PFSK-1 (cell line): ENCODE results near the gene SLC26A11.

Experiments used
- FOXP2 ChIP-seq: optimal IDR thresholded peaks from 2 replicates; pipeline ENCODE3; 2011; ENCODE audit warnings: borderline replicate concordance, control low read depth, inconsistent platforms; ENCODE audit not compliant: insufficient read depth; ENCODE audit errors: extremely low read length, extremely low read depth
- POLR2AphosphoS5 ChIP-seq: IDR thresholded peaks from 2 replicates; pipeline ENCODE4 v1.6.1; 2012; ENCODE audit warnings: low read depth, mild to moderate bottlenecking, control low read depth, low read length, moderate library complexity
- SIN3A ChIP-seq: IDR thresholded peaks from 2 replicates; pipeline ENCODE4 v1.6.1; 2012; ENCODE audit warnings: mild to moderate bottlenecking, low read length, moderate library complexity, borderline replicate concordance; ENCODE audit not compliant: insufficient read depth
- TAF1 ChIP-seq: IDR thresholded peaks from 2 replicates; pipeline ENCODE4 v1.6.1; 2012; ENCODE audit warnings: low read length, control low read depth, borderline replicate concordance; ENCODE audit not compliant: insufficient read depth
- TF ChIP-seq, protein P1 (sequence below), 2 experiments: IDR thresholded peaks; 2 replicates each; pipeline versions ENCODE4 v1.6.1 to v1.8.0; 2011 to 2012; ENCODE audit warnings: low read depth in 2 of 2, low read length in 2 of 2, control low read depth in 1 of 2, inconsistent platforms in 1 of 2, mild to moderate bottlenecking in 1 of 2, moderate library complexity in 1 of 2; ENCODE audit not compliant: insufficient read depth in 1 of 2

Gene SLC26A11

DNA sequence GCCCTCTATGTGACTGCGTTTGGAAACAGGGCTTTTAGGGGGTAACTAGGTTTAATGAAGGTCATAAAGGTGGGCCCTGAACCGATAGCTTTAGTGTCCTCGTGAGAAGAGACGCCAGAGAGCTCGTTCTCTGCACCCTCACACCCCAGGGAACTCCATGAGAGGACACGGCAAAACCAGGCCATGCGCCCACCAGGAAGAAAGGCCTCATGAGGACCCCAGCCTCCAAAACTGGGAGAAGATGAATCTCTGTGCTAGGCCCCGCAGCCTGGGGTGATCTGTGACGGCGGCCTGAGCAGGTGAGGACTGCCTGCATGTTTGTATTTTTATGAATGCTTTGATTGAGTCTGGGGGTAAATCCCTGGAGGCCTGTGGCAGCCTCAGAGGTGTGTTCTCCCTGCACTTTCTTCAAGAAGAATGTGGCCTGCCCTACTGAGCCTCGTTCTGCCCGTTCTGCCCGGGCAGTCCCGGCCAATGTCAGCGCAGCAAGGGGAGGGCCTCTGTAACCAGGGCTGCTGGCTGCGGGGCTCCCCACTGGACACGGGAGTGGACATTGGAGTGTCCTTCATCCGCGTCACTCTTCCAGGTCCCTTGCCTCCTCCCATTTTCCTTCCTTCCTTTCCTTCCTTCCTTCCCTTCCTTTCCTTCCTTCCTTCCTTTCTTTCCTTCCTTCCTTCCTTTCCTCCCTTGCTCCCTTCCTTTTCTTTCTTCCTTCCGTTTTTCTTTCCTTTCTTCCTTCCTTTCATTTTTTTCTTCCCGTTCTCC is 33.6 kb downstream of the SLC26A11 start:
- no peak for TF ChIP-seq SIN3A
- no peak for TF ChIP-seq TAF1
- TF ChIP-seq, protein P1, sequence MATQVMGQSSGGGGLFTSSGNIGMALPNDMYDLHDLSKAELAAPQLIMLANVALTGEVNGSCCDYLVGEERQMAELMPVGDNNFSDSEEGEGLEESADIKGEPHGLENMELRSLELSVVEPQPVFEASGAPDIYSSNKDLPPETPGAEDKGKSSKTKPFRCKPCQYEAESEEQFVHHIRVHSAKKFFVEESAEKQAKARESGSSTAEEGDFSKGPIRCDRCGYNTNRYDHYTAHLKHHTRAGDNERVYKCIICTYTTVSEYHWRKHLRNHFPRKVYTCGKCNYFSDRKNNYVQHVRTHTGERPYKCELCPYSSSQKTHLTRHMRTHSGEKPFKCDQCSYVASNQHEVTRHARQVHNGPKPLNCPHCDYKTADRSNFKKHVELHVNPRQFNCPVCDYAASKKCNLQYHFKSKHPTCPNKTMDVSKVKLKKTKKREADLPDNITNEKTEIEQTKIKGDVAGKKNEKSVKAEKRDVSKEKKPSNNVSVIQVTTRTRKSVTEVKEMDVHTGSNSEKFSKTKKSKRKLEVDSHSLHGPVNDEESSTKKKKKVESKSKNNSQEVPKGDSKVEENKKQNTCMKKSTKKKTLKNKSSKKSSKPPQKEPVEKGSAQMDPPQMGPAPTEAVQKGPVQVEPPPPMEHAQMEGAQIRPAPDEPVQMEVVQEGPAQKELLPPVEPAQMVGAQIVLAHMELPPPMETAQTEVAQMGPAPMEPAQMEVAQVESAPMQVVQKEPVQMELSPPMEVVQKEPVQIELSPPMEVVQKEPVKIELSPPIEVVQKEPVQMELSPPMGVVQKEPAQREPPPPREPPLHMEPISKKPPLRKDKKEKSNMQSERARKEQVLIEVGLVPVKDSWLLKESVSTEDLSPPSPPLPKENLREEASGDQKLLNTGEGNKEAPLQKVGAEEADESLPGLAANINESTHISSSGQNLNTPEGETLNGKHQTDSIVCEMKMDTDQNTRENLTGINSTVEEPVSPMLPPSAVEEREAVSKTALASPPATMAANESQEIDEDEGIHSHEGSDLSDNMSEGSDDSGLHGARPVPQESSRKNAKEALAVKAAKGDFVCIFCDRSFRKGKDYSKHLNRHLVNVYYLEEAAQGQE (IDR thresholded peaks at IDR 0.05; ENCODE audit: insufficient read depth in 1 of 2, low read depth in 2 of 2, low read length in 2 of 2) = no peak
- no peak for TF ChIP-seq POLR2AphosphoS5
- TF ChIP-seq FOXP2 = no peak

DNA sequence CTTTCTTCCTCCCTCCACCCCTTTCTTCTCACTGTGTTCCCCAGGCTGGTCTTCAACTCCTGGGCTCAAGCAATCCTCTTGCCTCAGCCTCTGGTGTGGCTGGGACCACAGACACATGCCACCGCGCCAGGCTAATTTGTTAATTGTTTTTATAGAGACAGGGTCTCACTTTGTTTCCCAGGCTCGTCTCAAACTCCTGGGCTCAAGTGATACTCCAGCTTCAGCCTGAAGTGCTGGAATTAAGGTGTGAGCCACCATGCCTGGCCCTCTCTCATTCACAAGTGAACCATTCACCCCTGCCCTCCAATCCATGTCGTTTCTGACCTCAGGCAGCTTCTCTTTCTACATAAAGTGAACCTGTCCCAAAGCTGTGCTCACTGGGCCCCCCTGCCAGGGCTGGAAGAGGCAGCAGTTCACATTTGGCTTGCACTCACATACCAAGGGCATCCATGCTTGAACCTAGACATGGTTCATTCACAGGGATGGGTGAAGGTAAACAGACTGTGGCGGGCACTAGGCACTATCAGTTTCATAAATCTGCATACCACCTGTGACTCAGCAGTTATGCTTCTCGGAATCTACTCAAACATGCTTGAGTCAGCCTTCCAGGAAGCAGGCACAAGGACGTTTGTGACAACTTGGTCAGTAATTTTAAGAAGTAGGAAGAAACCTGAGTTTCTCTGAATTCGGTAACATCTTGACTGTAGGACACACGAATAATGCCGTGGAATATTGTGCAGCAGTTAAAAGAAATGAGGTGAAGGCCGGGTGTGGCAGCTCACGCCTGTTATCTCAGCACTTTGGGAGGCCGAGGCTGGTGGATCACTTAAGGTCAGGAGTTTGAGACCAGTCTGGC is 34.4 kb downstream of the SLC26A11 start:
- TF ChIP-seq SIN3A = peak; percentile 58; the same call in 1 of the 2 replicates
- TF ChIP-seq TAF1 = no peak

DNA sequence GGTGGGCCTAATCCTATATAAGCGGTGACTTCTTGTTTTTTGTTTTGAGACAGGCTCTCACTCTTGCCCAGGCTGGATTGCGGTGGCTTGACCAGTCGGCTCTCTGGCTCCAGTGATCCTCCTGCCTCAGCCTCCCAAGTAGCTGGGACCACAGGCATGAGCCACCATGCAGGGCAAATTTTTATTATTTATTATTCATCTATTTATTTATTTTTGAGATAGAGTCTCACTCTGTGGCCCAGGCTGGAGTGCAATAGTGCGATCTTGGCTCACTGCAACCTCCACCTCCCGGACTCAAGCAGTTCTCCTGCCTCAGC is 35.8 kb downstream of the SLC26A11 start:
- TF ChIP-seq TAF1 = no peak
- TF ChIP-seq, protein P1 (IDR thresholded peaks at IDR 0.05; ENCODE audit: insufficient read depth in 1 of 2, low read depth in 2 of 2, low read length in 2 of 2) = no peak
- TF ChIP-seq POLR2AphosphoS5 = no peak
- TF ChIP-seq SIN3A = no peak
- no peak for TF ChIP-seq FOXP2

DNA sequence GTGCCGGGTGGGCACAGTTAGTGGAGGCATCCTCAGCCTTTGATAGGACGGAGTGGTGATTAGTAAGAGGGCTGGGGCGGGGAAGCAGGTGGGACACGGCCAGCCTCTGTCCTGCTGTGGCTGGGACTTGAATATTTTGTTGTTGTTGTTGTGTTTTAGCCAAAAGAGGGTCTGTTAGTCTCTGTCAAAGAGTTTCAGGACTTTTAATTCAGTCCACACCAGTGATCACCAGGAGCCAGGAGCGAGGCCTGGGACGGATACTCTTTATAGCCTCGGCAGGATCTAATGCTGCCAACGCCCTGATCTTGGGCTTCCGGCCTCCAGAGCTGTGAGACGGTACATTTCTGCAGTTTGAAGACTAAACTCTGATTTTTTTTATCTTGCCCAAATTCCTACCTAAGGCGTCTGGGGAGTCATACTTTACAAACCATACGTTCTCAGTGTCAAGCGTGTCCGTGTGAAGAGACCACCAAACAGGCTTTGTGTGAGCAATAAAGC is 37.5 kb downstream of the SLC26A11 start:
- TF ChIP-seq FOXP2 (no peak), POLR2AphosphoS5 (no peak), TAF1 (no peak), SIN3A (no peak)
- TF ChIP-seq, protein P1 (IDR thresholded peaks at IDR 0.05; ENCODE audit: insufficient read depth in 1 of 2, low read depth in 2 of 2, low read length in 2 of 2) = no peak

DNA sequence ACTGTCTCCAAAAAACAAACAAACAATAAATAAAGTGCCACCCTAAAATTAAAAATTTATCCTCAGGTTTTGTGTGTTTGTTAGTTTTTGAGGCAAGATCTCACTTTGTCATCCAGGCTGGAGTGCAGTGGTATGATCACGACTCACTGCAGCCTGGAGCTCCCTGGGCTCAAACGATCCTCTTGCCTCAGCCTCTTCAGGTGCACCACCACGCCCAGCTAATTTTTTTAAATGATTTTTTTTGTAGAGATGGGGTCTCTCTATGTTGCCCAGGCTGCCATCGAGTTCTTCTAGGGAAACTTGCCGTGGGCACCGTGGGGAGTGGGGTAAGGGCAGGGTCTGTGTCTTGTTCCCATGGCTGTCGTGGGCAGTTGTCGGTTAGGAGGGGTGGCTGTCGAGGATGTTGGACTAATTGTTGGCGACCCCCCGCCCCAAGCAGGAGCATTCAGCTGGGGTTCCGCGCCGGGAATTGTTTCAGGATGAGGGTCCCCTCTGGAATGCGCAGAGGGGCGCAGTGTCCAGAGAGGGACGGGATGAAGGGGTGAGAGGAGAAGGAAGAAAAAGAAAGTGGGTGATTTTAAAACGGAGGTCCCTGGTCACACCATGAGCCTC is 39.3 kb downstream of the SLC26A11 start:
- no peak for TF ChIP-seq POLR2AphosphoS5
- TF ChIP-seq, protein P1 (IDR thresholded peaks at IDR 0.05; ENCODE audit: insufficient read depth in 1 of 2, low read depth in 2 of 2, low read length in 2 of 2) = no peak
